HG02852 (cell line): ENCODE measurements around the gene DSCAM.

Source experiments
- ATAC-seq: cut with Tn5 transposase; IDR thresholded peaks from one replicate; pipeline ENCODE4 v1.9.1; 2021; ENCODE audit warnings: mild to moderate bottlenecking, moderate library complexity; ENCODE audit not compliant: unreplicated experiment

Gene DSCAM

GRCh38 chr21:40563900-40564299, 283.1 kb downstream of the DSCAM start:
- no peak for ATAC-seq

DNA sequence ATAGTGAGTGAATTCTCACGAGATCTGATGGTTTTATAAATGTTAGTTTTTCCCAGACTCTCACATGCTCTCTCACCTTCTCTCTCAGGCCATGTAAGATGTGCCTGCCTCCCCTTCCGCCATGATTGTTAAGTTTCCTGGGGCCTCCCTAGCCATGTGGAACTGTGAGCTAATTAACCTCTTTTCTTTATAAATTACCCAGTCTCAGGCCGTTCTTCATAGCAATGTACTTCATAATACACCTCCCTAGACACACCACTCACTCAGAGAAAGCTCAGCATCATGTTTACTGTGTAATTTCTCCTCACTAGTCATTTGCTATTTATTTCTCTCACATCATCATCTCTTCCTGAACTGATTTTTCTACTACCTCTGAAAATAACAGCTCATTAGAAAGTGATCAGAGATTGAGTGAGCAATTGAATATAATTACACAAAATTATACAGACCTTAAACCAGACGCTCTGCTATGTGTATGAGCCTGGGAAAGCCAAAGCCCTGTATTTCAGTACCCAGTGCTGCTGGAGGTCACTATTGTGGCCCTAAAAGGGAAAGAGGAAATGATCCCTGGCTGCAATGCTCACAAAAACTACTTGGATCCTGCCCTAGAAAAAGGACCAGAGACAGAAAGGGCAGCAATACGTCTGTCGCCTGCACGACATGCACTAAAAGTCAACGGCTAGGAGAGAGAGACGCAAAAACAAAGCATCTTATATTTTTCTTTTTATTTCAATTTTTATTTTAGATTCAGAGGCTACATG, 284.5 kb downstream of the DSCAM start:
- no peak for ATAC-seq

- no peak for ATAC-seq
Observed at GRCh38 chr21:40556442-40556968, 290.5 kb downstream of the DSCAM start.

DNA sequence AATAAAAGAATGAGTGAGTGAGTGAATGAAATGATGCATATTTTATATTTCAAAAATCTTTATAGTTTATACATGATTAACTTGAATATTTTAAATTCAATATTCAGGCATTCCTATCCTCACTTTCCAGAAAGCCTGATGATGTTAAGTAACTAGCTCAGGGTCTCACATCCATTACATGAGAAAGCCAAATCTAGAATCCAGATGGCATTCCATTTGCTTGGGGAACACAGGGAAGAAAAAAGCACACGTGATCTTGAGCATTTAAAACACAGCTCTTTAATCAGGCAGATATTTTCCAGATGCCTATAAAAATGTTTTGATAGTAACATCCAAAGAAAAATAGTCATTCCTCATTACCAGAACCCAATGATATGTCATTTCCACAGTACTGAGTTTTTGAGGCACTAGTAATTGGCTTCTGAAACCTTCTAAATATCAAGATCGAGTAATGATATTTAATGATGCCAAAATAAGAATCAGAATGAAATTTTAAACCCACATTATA, 291.9 kb downstream of the DSCAM start:
- no peak for ATAC-seq

- no peak for ATAC-seq
Observed at GRCh38 chr21:40553781-40554180, 293.2 kb downstream of the DSCAM start.

- no peak for ATAC-seq
Observed at GRCh38 chr21:40547906-40548513, 298.9 kb downstream of the DSCAM start.

GRCh38 chr21:40546647-40547046, 300.3 kb downstream of the DSCAM start:
- ATAC-seq: no peak

DNA sequence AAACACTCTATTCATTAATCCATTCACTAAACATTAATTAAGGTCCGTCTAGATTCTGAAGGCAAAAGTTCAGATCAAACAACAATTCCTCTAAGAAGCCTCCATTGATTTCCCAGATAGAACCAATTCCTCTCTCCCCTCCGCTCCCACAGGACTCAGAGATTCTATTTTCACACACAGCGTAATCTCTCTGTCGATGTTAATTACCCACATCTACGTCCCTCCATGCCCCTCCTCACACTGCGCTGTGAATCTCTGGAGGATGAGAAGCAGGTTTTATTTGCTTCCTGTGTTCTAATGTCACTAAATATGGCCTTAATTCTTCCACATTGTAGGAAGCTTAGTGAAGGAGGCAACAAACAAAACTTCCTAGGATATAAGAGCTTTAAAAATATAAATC, 306.7 kb downstream of the DSCAM start:
- ATAC-seq: no peak

DNA sequence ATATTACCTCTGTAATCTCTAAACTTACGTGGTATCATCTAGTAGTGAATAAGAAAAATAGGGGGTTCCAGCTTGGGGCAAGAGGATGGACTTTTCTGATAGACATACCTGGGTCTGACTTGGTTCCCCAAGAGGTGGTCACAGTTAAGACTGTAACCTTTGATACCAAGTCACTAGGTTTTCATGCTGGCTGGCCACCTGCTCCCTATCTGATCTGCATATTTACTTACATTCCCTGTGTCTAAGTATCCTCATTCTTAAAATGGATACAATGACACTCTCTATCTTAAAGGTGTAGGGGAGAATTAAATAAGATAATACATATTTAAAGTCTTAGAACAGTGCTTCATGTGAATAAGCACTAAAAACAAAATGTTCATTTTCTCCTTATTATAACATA, 312.1 kb downstream of the DSCAM start:
- ATAC-seq: no peak

- no peak for ATAC-seq
Observed at GRCh38 chr21:40531431-40532110, 315.4 kb downstream of the DSCAM start.

DNA sequence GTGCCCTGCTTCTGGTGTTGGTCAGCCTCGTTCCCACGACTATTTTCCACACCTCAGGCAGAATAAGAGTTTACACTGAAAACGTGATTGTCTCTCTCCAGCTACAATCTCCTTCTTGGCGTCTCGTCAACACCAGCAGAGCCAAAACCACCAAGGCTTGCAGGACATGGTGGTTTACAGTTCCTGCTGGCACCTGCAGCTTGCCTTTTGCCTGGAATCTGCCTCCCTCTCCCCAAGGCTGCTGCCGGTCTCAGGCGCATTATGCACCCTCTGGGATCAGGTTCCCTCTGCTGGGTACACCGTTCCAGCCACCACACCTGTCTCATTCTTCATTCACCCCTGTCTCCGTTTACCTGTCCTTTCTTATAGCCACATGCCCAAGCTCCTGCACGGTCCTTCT, 315.9 kb downstream of the DSCAM start:
- no peak for ATAC-seq

- ATAC-seq: no peak
Observed at GRCh38 chr21:40517646-40518045, 329.3 kb downstream of the DSCAM start.

- no peak for ATAC-seq
Observed at GRCh38 chr21:40516335-40516734, 330.6 kb downstream of the DSCAM start.

GRCh38 chr21:40512590-40512989, 334.4 kb downstream of the DSCAM start:
- no peak for ATAC-seq

- no peak for ATAC-seq
Observed at GRCh38 chr21:40507978-40508377, 339.0 kb downstream of the DSCAM start.

DNA sequence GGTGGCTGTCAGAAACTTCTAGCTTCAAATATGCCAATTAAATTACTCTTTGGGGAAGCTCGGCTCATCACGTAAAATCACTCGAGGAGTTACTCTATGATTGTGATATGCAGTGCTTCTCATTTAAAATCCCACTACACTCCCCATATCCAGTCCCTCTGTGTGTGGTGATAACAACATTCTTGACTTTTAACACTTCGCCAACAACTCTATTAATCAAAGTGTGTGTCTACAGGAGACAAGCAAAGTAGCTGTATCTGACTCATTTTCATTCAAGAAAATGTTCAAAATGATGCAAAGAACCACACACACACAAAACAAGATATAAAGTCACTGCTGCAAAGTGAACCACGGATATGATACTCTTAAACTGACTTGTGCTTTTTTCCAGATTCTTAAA, 341.3 kb downstream of the DSCAM start:
- no peak for ATAC-seq

DNA sequence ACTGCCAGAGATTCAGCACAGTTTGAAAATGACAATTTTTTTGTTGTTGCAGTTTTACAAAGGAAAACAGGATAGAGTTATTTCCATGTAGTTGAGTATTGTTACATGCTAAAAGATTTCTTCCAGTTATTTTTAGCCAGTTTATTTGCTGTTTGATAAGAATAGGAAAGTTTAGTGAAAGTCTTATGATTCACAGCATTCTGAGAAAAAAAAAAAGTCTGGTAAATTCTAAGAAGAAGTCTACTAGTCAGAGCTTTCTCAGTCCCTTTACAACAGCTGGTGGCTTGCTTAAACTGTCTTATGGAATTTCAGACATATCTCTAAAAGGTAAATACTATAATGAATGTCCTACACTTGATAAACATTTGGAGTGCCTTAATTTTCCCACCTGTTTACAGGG, 341.7 kb downstream of the DSCAM start:
- ATAC-seq: no peak

DNA sequence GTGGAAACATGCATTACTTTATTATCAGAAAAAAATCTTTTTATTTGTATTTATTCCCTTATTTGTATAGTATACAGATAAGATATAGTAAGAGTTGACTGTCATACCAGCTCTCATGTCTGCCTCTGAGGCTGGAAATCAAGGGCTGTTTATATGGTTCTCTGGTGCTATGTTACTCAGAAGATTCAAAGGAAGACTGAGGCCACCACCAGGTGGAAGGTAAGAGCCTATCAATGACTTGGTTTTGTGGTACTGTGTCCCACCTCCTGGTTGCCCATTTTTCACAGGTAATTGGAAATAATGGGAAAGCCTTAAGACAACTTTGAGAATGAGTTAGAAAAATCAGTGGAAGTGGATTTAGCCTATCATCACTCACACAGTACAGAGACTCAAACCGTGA, 342.1 kb downstream of the DSCAM start:
- no peak for ATAC-seq

- ATAC-seq: no peak
Observed at GRCh38 chr21:40496116-40496515, 350.8 kb downstream of the DSCAM start.

GRCh38 chr21:40490408-40490807, 356.6 kb downstream of the DSCAM start:
- no peak for ATAC-seq

DNA sequence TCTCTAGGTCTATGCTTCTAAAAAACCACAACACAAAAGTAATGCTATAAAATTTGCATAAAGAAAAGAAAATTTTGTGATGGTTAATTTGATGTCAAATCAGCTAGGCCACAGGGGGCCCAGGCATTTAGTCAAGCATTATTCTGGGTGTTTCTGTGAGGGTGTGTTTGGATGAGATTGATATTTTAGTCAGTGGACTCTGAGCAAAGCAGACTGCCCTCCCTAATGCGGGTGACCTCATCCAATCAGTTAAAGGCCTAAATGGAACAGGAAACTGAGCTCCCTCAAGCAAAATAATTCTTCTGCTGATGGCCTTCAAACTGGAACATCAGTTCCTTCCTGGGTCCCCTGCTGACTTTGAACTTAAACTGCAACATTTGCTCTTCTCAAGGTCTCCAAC, 358.0 kb downstream of the DSCAM start:
- ATAC-seq: no peak

- no peak for ATAC-seq
Observed at GRCh38 chr21:40481764-40482163, 365.2 kb downstream of the DSCAM start.
